Measurements from ENCODE around the gene FGF9. TPM values are rescaled to one million over a fixed set of nuclear protein-coding genes. Genes with fewer than 3 reads are reported as not detected.

Gene FGF9
- total RNA-seq, 1 experiment from 2014 or later = 0.26 TPM

DNA sequence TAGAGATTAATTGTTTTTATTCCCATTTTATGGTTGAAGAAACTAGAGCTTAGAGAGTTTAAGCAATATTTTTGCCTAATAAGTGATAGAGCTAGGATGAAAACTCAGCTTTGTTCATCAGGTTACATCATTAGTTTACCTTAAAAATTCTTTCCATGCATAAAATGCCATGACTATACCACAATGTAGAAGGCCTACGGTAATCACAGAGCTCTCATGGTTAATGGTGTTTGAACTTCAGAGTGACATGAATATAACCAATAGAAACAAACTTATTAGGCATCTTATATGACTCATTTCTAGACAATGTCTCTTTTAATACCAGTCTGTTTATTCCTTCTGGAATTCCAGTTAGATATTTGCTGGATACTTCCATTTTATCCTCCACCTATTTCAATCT, 78.5 kb downstream of the FGF9 start:
- DNase-seq (ENCODE audit: low spot score) (no peak), ATAC-seq (no peak)
- Mint-ChIP-seq H3K36me3 (no peaks in the 10 kb centered on the region), H3K27ac (no peak overlapping the region), H3K4me1 (peaks cover under 1% of the 10 kb centered on the region; the same call in 1 of the 2 replicates), H3K9me3 (peaks cover 4% of the 10 kb centered on the region), H3K4me3 (no peak overlapping the region), H3K27me3 (ENCODE audit: low read depth) (no peaks in the 10 kb centered on the region)
- ChIA-PET CTCF (no interaction called here), POLR2A (no interaction called here)
- no peak for TF ChIP-seq ZNF263 (CRISPR knock-in tag; IDR thresholded peaks at IDR 0.05; ENCODE audit: low read depth)
- no peak for TF ChIP-seq NR2C2 (CRISPR knock-in tag; IDR thresholded peaks at IDR 0.05)
- no peak for TF ChIP-seq TCF7 (CRISPR knock-in tag; IDR thresholded peaks at IDR 0.05; ENCODE audit: low read depth)
- TF ChIP-seq, protein P1, sequence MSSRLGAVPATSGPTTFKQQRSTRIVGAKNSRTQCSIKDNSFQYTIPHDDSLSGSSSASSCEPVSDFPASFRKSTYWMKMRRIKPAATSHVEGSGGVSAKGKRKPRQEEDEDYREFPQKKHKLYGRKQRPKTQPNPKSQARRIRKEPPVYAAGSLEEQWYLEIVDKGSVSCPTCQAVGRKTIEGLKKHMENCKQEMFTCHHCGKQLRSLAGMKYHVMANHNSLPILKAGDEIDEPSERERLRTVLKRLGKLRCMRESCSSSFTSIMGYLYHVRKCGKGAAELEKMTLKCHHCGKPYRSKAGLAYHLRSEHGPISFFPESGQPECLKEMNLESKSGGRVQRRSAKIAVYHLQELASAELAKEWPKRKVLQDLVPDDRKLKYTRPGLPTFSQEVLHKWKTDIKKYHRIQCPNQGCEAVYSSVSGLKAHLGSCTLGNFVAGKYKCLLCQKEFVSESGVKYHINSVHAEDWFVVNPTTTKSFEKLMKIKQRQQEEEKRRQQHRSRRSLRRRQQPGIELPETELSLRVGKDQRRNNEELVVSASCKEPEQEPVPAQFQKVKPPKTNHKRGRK (CRISPR knock-in tag; IDR thresholded peaks at IDR 0.05; ENCODE audit: borderline replicate concordance) = no peak
- TF ChIP-seq, protein P2, sequence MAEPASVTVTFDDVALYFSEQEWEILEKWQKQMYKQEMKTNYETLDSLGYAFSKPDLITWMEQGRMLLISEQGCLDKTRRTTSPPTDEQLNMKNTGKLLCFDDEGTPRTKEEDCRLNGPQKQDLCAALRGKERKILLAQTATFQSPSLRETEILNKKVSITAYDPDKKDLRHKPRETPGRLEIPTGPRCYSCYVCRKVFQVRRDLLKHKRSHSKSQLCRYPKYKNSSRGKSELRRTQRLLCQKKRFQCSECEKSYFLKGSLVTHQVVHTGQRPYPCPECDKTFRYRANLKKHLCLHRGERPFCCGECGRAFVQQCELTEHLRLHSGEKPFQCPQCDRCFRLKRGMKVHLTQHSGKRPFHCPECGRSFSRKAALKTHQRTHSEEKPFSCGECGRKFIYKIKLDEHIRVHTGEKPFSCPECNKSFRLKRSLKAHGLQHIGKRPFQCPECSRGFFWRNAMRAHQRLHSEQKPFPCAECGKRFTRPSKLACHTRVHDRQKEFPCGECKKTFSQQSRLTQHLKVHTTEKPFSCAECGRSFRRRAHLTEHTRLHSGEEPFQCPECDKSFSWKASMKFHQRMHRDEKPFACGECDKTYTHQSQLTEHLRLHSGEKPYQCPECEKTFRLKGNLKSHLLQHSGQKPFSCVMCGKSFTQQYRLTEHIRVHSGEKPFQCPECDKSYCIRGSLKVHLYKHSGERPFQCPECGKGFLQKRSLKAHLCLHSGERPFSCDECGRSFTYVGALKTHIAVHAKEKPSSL (CRISPR knock-in tag; conservative IDR thresholded peaks at IDR 0.05) = no peak
- no peak for TF ChIP-seq ZBTB21 (CRISPR knock-in tag; IDR thresholded peaks at IDR 0.05; ENCODE audit: borderline replicate concordance)
- TF ChIP-seq, protein P3, sequence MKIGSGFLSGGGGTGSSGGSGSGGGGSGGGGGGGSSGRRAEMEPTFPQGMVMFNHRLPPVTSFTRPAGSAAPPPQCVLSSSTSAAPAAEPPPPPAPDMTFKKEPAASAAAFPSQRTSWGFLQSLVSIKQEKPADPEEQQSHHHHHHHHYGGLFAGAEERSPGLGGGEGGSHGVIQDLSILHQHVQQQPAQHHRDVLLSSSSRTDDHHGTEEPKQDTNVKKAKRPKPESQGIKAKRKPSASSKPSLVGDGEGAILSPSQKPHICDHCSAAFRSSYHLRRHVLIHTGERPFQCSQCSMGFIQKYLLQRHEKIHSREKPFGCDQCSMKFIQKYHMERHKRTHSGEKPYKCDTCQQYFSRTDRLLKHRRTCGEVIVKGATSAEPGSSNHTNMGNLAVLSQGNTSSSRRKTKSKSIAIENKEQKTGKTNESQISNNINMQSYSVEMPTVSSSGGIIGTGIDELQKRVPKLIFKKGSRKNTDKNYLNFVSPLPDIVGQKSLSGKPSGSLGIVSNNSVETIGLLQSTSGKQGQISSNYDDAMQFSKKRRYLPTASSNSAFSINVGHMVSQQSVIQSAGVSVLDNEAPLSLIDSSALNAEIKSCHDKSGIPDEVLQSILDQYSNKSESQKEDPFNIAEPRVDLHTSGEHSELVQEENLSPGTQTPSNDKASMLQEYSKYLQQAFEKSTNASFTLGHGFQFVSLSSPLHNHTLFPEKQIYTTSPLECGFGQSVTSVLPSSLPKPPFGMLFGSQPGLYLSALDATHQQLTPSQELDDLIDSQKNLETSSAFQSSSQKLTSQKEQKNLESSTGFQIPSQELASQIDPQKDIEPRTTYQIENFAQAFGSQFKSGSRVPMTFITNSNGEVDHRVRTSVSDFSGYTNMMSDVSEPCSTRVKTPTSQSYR (CRISPR knock-in tag; IDR thresholded peaks at IDR 0.05) = no peak
- no peak for TF ChIP-seq NFE2L1 (CRISPR knock-in tag; IDR thresholded peaks at IDR 0.05)
- no peak for TF ChIP-seq SMAD4 (CRISPR knock-in tag; IDR thresholded peaks at IDR 0.05)
- TF ChIP-seq, protein P4, sequence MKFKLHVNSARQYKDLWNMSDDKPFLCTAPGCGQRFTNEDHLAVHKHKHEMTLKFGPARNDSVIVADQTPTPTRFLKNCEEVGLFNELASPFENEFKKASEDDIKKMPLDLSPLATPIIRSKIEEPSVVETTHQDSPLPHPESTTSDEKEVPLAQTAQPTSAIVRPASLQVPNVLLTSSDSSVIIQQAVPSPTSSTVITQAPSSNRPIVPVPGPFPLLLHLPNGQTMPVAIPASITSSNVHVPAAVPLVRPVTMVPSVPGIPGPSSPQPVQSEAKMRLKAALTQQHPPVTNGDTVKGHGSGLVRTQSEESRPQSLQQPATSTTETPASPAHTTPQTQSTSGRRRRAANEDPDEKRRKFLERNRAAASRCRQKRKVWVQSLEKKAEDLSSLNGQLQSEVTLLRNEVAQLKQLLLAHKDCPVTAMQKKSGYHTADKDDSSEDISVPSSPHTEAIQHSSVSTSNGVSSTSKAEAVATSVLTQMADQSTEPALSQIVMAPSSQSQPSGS (CRISPR knock-in tag; IDR thresholded peaks at IDR 0.05; ENCODE audit: borderline replicate concordance, low read depth) = no peak
- TF ChIP-seq ZNF423 (CRISPR knock-in tag; IDR thresholded peaks at IDR 0.05) = no peak
- no peak for TF ChIP-seq STAT6 (CRISPR knock-in tag; conservative IDR thresholded peaks at IDR 0.05; ENCODE audit: low read depth)
- no peak for TF ChIP-seq NR3C1 (CRISPR knock-in tag; conservative IDR thresholded peaks at IDR 0.05; ENCODE audit: low read depth)
- no peak for TF ChIP-seq OVOL2 (CRISPR knock-in tag; IDR thresholded peaks at IDR 0.05; ENCODE audit: borderline replicate concordance)
- no peak for TF ChIP-seq ZNF232 (CRISPR knock-in tag; IDR thresholded peaks at IDR 0.05)
- no peak for TF ChIP-seq TP53 (CRISPR knock-in tag; IDR thresholded peaks at IDR 0.05)
